ENCODE data around the gene RCOR1. TPM values are rescaled to one million over a fixed set of nuclear protein-coding genes. Genes with fewer than 3 reads are reported as not detected.
"Not testable (repeated sequence)": the region's sequence is repeated elsewhere in the genome, so short reads cannot be mapped to it uniquely, and the experiment has no call there.

The RCOR1 gene
- total RNA-seq, 6 experiments from 2014 or later, result 24.5 to 27.6 (median 25.1) TPM

DNA sequence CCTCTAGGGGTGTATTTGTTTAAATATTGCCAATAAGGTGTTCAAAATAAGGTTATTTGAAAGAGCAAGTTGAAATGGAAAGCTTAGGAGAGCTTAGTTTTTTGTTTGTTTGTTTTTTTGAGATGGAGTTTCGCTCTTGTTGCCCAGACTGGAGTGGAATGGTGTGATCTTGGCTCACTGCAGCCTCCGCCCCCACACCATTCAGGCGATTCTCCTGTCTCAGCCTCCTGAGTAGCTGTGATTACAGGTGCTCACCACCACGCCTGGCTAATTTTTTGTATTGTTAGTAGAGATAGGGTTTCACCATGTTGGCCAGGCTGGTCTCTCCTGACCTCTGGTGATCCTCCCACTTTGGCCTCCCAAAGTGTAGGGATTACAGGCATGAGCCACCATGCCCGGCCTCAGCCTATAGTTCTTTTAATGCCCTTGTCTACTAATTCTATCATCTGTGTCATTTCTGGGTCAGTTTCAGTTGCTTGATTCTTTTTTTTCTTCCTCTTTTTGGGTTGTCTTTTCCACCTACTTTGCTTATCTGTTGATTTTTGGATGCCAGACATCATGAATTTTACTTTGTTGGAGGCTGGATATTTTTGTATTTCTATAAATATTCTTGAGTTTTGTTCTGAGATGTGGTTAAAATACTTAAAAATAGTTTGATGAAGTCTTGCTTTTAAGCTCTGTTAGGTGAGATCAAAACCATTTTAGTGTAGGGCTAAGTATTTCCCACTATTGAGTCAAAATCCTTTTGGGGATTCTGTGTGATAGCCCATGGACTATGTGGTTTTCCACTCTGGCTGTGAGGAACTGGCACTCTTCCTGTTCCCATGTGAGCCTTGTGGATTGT is 18.7 kb downstream of the RCOR1 start:
- H3K9me3 Mint-ChIP-seq, result no peaks in the 10 kb centered on the region
- no peaks in the 10 kb centered on the region for H3K4me1 Mint-ChIP-seq (ENCODE audit: low read depth)
- no peak overlapping the region for H3K4me3 Mint-ChIP-seq
- H3K27ac Mint-ChIP-seq, result no peak overlapping the region
- no peak for DNase-seq
- TF ChIP-seq, protein P1, sequence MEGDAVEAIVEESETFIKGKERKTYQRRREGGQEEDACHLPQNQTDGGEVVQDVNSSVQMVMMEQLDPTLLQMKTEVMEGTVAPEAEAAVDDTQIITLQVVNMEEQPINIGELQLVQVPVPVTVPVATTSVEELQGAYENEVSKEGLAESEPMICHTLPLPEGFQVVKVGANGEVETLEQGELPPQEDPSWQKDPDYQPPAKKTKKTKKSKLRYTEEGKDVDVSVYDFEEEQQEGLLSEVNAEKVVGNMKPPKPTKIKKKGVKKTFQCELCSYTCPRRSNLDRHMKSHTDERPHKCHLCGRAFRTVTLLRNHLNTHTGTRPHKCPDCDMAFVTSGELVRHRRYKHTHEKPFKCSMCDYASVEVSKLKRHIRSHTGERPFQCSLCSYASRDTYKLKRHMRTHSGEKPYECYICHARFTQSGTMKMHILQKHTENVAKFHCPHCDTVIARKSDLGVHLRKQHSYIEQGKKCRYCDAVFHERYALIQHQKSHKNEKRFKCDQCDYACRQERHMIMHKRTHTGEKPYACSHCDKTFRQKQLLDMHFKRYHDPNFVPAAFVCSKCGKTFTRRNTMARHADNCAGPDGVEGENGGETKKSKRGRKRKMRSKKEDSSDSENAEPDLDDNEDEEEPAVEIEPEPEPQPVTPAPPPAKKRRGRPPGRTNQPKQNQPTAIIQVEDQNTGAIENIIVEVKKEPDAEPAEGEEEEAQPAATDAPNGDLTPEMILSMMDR (IDR thresholded peaks at IDR 0.05), result no peak
- H3K27me3 Mint-ChIP-seq (ENCODE audit: insufficient read depth), result no peaks in the 10 kb centered on the region
- no peaks in the 10 kb centered on the region; the same call in 1 of the 2 replicates for H3K36me3 Mint-ChIP-seq (ENCODE audit: low read depth)

- Mint-ChIP-seq H3K4me3 (no peak overlapping the region), H3K9me3 (no peaks in the 10 kb centered on the region), H3K4me1 (ENCODE audit: low read depth) (peaks cover 28% of the 10 kb centered on the region), H3K27me3 (ENCODE audit: insufficient read depth) (no peaks in the 10 kb centered on the region), H3K36me3 (ENCODE audit: low read depth) (peaks cover 6% of the 10 kb centered on the region; the same call in 1 of the 2 replicates), H3K27ac (no peak overlapping the region)
- no peak for DNase-seq
- TF ChIP-seq, protein P1 (IDR thresholded peaks at IDR 0.05), result no peak
These were observed 23.9 kb downstream of the RCOR1 start for GRCh38 chr14:102616318-102616717.

DNA sequence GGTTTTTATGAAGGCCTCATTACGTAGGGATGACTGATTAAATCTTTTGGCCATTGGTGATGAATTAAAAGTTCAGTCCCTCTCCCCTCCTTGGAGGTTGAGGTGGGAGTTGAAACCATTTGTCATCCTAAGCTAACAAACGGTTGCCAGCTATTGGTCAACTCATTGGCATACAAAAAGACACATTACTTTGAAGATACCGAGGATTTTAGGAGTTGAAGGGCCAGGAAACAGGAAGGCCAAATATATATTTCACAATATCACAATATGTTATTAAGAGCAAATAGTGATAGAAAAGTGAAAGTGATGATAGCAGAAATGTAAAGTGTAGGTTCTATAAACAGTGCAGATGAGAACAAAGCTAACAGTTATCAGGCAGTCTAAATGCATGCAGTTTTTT is 24.4 kb downstream of the RCOR1 start:
- DNase-seq, result no peak
- Mint-ChIP-seq H3K27ac (no peak overlapping the region), H3K4me3 (no peak overlapping the region), H3K36me3 (ENCODE audit: low read depth) (peaks cover 6% of the 10 kb centered on the region; the same call in 1 of the 2 replicates), H3K4me1 (ENCODE audit: low read depth) (peaks cover 28% of the 10 kb centered on the region), H3K27me3 (ENCODE audit: insufficient read depth) (no peaks in the 10 kb centered on the region), H3K9me3 (no peaks in the 10 kb centered on the region)
- TF ChIP-seq, protein P1 (IDR thresholded peaks at IDR 0.05), result no peak

- not testable (repeated sequence) for H3K27ac Mint-ChIP-seq, DNase-seq
These were observed 26.6 kb downstream of the RCOR1 start for GRCh38 chr14:102619012-102619411.

DNA sequence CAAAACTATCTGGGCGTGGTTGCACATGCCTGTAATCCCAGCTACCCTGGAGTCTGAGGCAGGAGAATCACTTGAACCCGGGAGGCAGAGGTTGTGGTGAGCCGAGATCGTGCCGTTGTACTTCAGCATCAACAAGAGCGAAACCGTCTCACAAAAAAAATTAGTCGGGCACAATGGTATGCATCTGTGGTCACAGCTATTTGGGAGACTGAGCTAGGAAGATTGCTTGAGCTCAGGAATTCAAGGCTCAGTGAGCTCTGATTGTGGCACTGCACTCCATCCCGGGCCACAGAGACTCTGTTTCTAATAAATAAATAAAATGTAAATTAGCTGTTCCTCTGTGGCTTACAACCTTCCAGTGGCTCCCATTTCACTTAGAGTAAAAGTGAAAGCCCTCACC is 28.0 kb downstream of the RCOR1 start:
- no peak overlapping the region for H3K4me3 Mint-ChIP-seq

More at GRCh38 chr14:102619012-102619411, 26.6 kb downstream of the RCOR1 start:
- H3K9me3 Mint-ChIP-seq; H3K36me3 Mint-ChIP-seq (ENCODE audit: low read depth); H3K4me3 Mint-ChIP-seq; H3K27me3 Mint-ChIP-seq (ENCODE audit: insufficient read depth): not testable (repeated sequence)
- peaks cover 35% of the 10 kb centered on the region for H3K4me1 Mint-ChIP-seq (ENCODE audit: low read depth)

More for the DNA sequence above, 28.0 kb downstream of the RCOR1 start:
- peaks cover 35% of the 10 kb centered on the region for H3K4me1 Mint-ChIP-seq (ENCODE audit: low read depth)
- peak; percentile 13 for DNase-seq
- H3K27me3 Mint-ChIP-seq (ENCODE audit: insufficient read depth), result no peaks in the 10 kb centered on the region
- TF ChIP-seq, protein P1 (IDR thresholded peaks at IDR 0.05), result no peak
- no peaks in the 10 kb centered on the region for H3K9me3 Mint-ChIP-seq
- H3K27ac Mint-ChIP-seq, result peak overlapping the region; percentile 50; the same call in 1 of the 2 replicates
- H3K36me3 Mint-ChIP-seq (ENCODE audit: low read depth), result 0 out of 2 replicates have a peak, but pooled peaks cover 6% of the 10 kb centered on the region
